ENCODE results near the gene FRMD4A. TPM values are rescaled to one million over a fixed set of nuclear protein-coding genes. Genes with fewer than 3 reads are reported as not detected.

FRMD4A gene
- total RNA-seq, 5 donors from 2014 or later (not counting 1 experiment from before 2014, with no cell fraction given) = 1.3 to 1.8 (median 1.4) TPM

DNA sequence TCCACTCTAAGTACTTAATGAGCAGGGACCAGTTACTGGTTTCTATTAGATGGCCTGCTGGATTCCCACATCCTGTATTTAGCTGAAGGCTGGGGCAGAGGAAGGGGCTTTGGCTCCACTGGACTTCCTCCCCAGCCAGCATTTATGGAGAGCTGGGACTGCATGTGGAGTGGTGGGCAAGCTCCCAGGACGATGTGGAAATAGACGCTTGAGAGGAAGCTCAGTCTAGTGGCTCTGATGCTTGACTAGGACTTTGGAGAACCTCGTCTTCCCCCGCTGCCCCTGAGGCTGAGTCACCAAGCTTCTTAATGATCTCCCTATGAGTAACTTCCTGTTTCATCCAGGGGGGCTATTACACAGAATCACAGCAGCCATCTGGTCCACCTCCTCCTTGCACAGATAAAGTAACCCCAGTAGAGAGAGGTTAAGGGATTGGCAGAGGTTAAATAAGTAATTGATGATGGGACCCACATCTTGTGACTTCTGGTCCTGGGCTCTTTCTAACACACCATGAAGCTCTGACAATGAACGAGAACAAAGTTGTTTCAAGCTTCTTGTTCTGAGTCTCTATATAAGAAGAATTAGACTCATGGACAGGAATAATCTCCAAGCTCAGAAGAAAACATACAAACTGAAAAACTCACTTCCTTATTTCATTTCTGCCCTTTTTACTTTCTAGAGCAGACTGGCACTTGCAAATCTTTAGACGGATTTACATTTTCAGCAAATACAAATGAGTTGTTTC lies 617.7 kb downstream of the FRMD4A start:
- H3K4me1 Mint-ChIP-seq = peaks cover 8 to 20% (median 15%) of the 10 kb centered on the region in 3 donors
- H3K27ac Mint-ChIP-seq = peak overlapping the region in 1 of 2 donors; percentile 69
- H3K27me3 ChIP-seq (replicated peaks in 1 of 2; ENCODE audit: control insufficient read depth in 2 of 2, extremely low read depth in 1 of 2, insufficient read depth in 2 of 2, low read length in 1 of 2) = peaks cover 0 to 13% of the 10 kb centered on the region in 2 experiments
- H3K36me3 Mint-ChIP-seq = no peaks in the 10 kb centered on the region
- peak in 1 of 35 experiments; percentile 27 for DNase-seq
- no peaks in the 10 kb centered on the region for H3K36me3 ChIP-seq (ENCODE audit: control insufficient read depth in 2 of 2, extremely low read depth in 1 of 2, insufficient read depth in 1 of 2, low read length in 1 of 2)
- peaks cover 3% of the 10 kb centered on the region in 2 experiments for H3K4me1 ChIP-seq (ENCODE audit: control insufficient read depth in 1 of 2, extremely low read depth in 1 of 2, insufficient read depth in 2 of 2, low read length in 2 of 2)
- no peaks in the 10 kb centered on the region for H3K9me3 Mint-ChIP-seq
- CTCF ChIA-PET = no interaction called here
- POLR2A ChIA-PET = interaction anchor here in 1 of 2 donors (0.8 kb wide), 1 partner anchor 15 kb away, joined by 3 read pairs; no protein-coding TSS in a partner anchor
- no peak overlapping the region for H3K27ac ChIP-seq (ENCODE audit: low read length)
- WGBS (ENCODE audit: insufficient coverage) = 22% methylated on average over 4 of the region's 6 CpGs
- peak in 1 of 4 experiments; percentile 33 for ATAC-seq (replicated peaks in 1 of 4)
- H3K4me3 Mint-ChIP-seq = no peak overlapping the region
- H3K27me3 Mint-ChIP-seq = peaks cover 4 to 11% of the 10 kb centered on the region in 2 donors
- no peaks in the 10 kb centered on the region for H3K9me3 ChIP-seq
- H3K4me3 ChIP-seq (ENCODE audit: control insufficient read depth in 1 of 2, extremely low read depth in 1 of 2, low read length in 1 of 2) = no peak overlapping the region

DNA sequence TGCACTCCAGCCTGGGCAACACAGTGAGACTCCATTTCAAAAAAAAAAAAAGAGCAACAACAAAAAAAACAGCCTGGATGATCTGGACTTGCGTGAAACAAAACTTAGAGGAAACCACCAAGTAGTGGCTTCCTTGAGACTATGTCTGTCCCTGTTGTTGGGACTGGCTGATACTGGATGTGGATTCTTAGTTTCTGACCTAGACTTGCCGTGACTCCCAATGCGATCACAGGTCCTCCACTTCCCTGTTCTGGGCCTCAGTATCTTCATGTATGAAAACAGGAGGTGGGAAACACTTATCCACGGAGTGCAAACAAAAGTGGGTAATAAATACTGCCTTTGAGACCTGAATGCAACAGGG lies 618.3 kb downstream of the FRMD4A start:
- Mint-ChIP-seq H3K27me3 (peaks cover 4 to 17% of the 10 kb centered on the region in 2 donors), H3K27ac (no peak overlapping the region), H3K4me1 (peaks cover 9 to 20% (median 16%) of the 10 kb centered on the region in 3 donors), H3K4me3 (no peak overlapping the region), H3K9me3 (no peaks in the 10 kb centered on the region), H3K36me3 (no peaks in the 10 kb centered on the region)
- peaks cover 0 to 15% of the 10 kb centered on the region in 2 experiments for H3K27me3 ChIP-seq (replicated peaks in 1 of 2; ENCODE audit: control insufficient read depth in 2 of 2, extremely low read depth in 1 of 2, insufficient read depth in 2 of 2, low read length in 1 of 2)
- no peak for DNase-seq
- WGBS (ENCODE audit: insufficient coverage) = 71% methylated on average over 1 of the region's 4 CpGs
- ATAC-seq (replicated peaks in 1 of 4) = no peak
- POLR2A ChIA-PET = no interaction called here
- CTCF ChIA-PET = interaction anchor here in 1 of 2 donors (0.6 kb wide), 1 partner anchor 49 kb away, joined by 3 read pairs; no protein-coding TSS in a partner anchor
- peaks cover 0 to 3% of the 10 kb centered on the region in 2 experiments for H3K4me1 ChIP-seq (ENCODE audit: control insufficient read depth in 1 of 2, extremely low read depth in 1 of 2, insufficient read depth in 2 of 2, low read length in 2 of 2)
- H3K9me3 ChIP-seq = no peaks in the 10 kb centered on the region
- H3K27ac ChIP-seq (ENCODE audit: low read length) = no peak overlapping the region
- H3K36me3 ChIP-seq (ENCODE audit: control insufficient read depth in 2 of 2, extremely low read depth in 1 of 2, insufficient read depth in 1 of 2, low read length in 1 of 2) = no peaks in the 10 kb centered on the region
- no peak overlapping the region for H3K4me3 ChIP-seq (ENCODE audit: control insufficient read depth in 1 of 2, extremely low read depth in 1 of 2, low read length in 1 of 2)

DNA sequence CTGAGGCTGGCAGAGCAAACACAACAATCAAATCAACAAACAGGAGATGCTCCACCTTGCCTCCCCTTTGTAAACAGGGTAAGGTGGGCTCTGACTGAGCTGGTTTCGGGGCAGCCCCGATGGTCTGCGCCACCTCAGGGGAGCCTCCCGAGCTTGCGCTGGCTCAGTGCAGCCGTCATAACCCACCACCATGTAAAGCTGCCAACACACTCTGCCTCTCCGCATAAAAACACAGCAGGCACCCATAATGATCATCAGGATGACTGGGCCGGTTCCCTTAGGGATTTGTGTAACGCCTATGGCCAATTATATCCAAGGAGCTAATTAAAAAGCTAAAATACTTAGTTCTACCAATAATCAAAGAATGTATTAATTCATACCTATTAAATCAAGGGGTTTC lies 619.4 kb downstream of the FRMD4A start:
- no peaks in the 10 kb centered on the region for H3K36me3 Mint-ChIP-seq
- DNase-seq (no peak), ATAC-seq (replicated peaks in 1 of 4) (no peak)
- ChIA-PET CTCF (no interaction called here), POLR2A (interaction anchor here in 1 of 2 donors (0.8 kb wide), 1 partner anchor 46 kb away, joined by 3 read pairs; no protein-coding TSS in a partner anchor)
- no peaks in the 10 kb centered on the region for H3K9me3 Mint-ChIP-seq
- Histone ChIP-seq H3K36me3 (ENCODE audit: control insufficient read depth in 2 of 2, extremely low read depth in 1 of 2, insufficient read depth in 1 of 2, low read length in 1 of 2) (no peaks in the 10 kb centered on the region), H3K27ac (ENCODE audit: low read length) (no peak overlapping the region), H3K4me3 (ENCODE audit: control insufficient read depth in 1 of 2, extremely low read depth in 1 of 2, low read length in 1 of 2) (no peak overlapping the region), H3K9me3 (no peaks in the 10 kb centered on the region), H3K4me1 (ENCODE audit: control insufficient read depth in 1 of 2, extremely low read depth in 1 of 2, insufficient read depth in 2 of 2, low read length in 2 of 2) (peaks cover 2 to 13% of the 10 kb centered on the region in 2 experiments), H3K27me3 (replicated peaks in 1 of 2; ENCODE audit: control insufficient read depth in 2 of 2, extremely low read depth in 1 of 2, insufficient read depth in 2 of 2, low read length in 1 of 2) (peaks cover 0 to 24% of the 10 kb centered on the region in 2 experiments)
- H3K27ac Mint-ChIP-seq = no peak overlapping the region
- peaks cover 14 to 27% of the 10 kb centered on the region in 2 donors for H3K27me3 Mint-ChIP-seq
- H3K4me1 Mint-ChIP-seq = peaks cover 20 to 30% (median 25%) of the 10 kb centered on the region in 3 donors
- H3K4me3 Mint-ChIP-seq = no peak overlapping the region
- no CpG with 5 or more reads among the region's 9 CpGs for WGBS (ENCODE audit: insufficient coverage)

DNA sequence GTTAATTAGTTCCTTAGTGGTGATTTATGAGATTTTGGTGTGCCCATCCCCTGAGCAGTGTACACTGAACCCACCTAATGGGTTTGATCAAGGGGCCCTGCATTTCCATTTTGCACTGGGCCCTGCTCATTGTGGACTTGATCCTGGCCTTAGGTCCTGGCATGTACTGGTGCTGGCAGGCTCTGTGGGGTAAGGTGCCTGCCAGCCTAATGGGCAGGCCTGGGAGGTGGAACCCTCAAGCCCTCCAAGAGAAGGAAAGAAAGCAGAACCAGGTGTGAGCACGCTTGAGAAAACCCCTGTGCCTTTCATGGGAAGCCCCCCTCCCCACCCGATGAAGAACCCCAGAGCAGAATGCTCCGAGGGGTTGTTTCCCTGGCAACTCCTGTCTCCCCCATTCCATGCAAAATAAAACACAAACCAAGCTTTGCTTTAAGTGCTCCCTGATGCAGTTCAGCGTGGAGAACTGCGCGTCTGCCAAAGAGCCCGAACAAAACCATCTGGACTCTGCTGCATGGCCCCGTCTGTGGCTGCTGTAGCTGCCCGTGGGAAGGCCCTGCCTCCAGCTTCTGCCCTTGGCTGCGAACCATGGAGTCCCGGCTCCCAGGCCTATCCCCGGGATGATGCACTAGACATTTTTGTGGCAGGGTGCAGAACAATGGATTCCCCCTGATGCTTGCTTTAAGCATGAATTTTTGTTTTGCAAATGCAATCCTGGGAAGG lies 620.6 kb downstream of the FRMD4A start:
- Mint-ChIP-seq H3K27me3 (peaks cover 22 to 38% of the 10 kb centered on the region in 2 donors), H3K4me1 (peaks cover 20 to 30% (median 25%) of the 10 kb centered on the region in 3 donors), H3K4me3 (no peak overlapping the region), H3K9me3 (no peaks in the 10 kb centered on the region), H3K27ac (no peak overlapping the region), H3K36me3 (no peaks in the 10 kb centered on the region)
- H3K27ac ChIP-seq (ENCODE audit: low read length) = no peak overlapping the region
- no peaks in the 10 kb centered on the region for H3K9me3 ChIP-seq
- peaks cover 0 to 35% of the 10 kb centered on the region in 2 experiments for H3K27me3 ChIP-seq (replicated peaks in 1 of 2; ENCODE audit: control insufficient read depth in 2 of 2, extremely low read depth in 1 of 2, insufficient read depth in 2 of 2, low read length in 1 of 2)
- WGBS (ENCODE audit: insufficient coverage) = 92% methylated on average over 11 of the region's 12 CpGs
- no peak for ATAC-seq (replicated peaks in 1 of 4)
- POLR2A ChIA-PET = no interaction called here
- CTCF ChIA-PET = no interaction called here
- H3K36me3 ChIP-seq (ENCODE audit: control insufficient read depth in 2 of 2, extremely low read depth in 1 of 2, insufficient read depth in 1 of 2, low read length in 1 of 2) = no peaks in the 10 kb centered on the region
- no peak overlapping the region for H3K4me3 ChIP-seq (ENCODE audit: control insufficient read depth in 1 of 2, extremely low read depth in 1 of 2, low read length in 1 of 2)
- H3K4me1 ChIP-seq (ENCODE audit: control insufficient read depth in 1 of 2, extremely low read depth in 1 of 2, insufficient read depth in 2 of 2, low read length in 2 of 2) = peaks cover 2 to 13% of the 10 kb centered on the region in 2 experiments
- DNase-seq = no peak

DNA sequence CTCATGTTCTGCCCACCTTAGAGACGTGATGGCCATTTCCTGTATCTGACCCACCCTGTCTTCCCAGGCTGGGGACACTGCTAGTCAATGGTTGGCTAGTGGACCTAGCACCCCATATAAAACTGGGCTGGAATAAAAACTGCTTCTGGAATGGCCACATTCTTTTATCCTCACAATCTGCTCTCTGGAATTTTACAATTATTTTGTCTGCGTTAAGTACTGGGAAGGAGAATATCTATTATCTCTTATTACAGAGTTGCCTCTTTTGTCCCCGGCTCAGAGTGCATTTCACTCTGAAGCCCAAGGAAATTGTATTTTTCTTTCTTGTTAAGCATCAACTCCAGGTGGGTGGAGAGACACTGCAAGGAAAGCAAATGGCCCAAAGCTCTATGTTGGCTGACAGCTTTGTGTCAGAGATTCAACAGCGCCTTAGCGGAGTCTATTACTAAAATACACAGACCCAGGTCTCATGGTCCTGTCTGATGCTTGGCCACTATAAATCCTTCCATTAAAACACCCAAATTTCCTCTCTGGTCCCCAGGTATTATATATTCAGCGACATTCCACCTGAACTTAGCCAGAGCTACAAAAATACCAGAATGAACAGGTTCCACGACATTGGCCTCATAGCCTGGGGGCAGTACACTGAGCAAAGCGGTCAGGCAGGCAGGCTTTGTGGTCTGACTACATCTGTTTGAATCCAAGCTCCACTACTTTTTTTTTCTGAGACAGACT lies 622.3 kb downstream of the FRMD4A start:
- DNase-seq (no peak), ATAC-seq (replicated peaks in 1 of 4) (no peak)
- Mint-ChIP-seq H3K36me3 (no peaks in the 10 kb centered on the region), H3K9me3 (no peaks in the 10 kb centered on the region), H3K4me3 (peak overlapping the region in 1 of 3 donors; percentile 79), H3K4me1 (peaks cover 20 to 30% (median 25%) of the 10 kb centered on the region in 3 donors), H3K27me3 (peaks cover 32 to 48% of the 10 kb centered on the region in 2 donors), H3K27ac (no peak overlapping the region)
- POLR2A ChIA-PET = interaction anchor here in 1 of 2 donors (0.6 kb wide), 1 partner anchor 164 kb away, joined by 3 read pairs; no protein-coding TSS in a partner anchor
- Histone ChIP-seq H3K4me1 (ENCODE audit: control insufficient read depth in 1 of 2, extremely low read depth in 1 of 2, insufficient read depth in 2 of 2, low read length in 2 of 2) (peaks cover 2 to 13% of the 10 kb centered on the region in 2 experiments), H3K9me3 (no peaks in the 10 kb centered on the region), H3K4me3 (ENCODE audit: control insufficient read depth in 1 of 2, extremely low read depth in 1 of 2, low read length in 1 of 2) (no peak overlapping the region), H3K36me3 (ENCODE audit: control insufficient read depth in 2 of 2, extremely low read depth in 1 of 2, insufficient read depth in 1 of 2, low read length in 1 of 2) (no peaks in the 10 kb centered on the region), H3K27ac (ENCODE audit: low read length) (no peak overlapping the region), H3K27me3 (replicated peaks in 1 of 2; ENCODE audit: control insufficient read depth in 2 of 2, extremely low read depth in 1 of 2, insufficient read depth in 2 of 2, low read length in 1 of 2) (peaks cover 0 to 45% of the 10 kb centered on the region in 2 experiments)
- CTCF ChIA-PET = no interaction called here
- 87% methylated on average over 6 of the region's 8 CpGs for WGBS (ENCODE audit: insufficient coverage)
